ENCODE results near the gene SAE1.
A peak's percentile ranks its signal among the peaks of the same experiment; 100 is the strongest.
"Not testable (repeated sequence)": the region's sequence is repeated elsewhere in the genome, so short reads cannot be mapped to it uniquely, and the experiment has no call there.

SAE1 gene

GRCh38 chr19:47130589-47131227 is at the start of gene SAE1:
TSS of gene SAE1 (plus strand) at chr19:47130835. CDS start at chr19:47130931, 96 bp downstream.
- peak; percentile 98 for DNase-seq

- no peak for DNase-seq
Measured at GRCh38 chr19:47081095-47081494, 49.5 kb upstream of the SAE1 start.

- DNase-seq: no peak
Measured at GRCh38 chr19:47082493-47082892, 48.1 kb upstream of the SAE1 start.

GRCh38 chr19:47084879-47085439 is 45.7 kb upstream of the SAE1 start:
- DNase-seq: no peak

GRCh38 chr19:47086280-47086679 is 44.4 kb upstream of the SAE1 start:
- no peak for DNase-seq

GRCh38 chr19:47089767-47090350 is 40.8 kb upstream of the SAE1 start:
- no peak for DNase-seq

- DNase-seq: no peak
Measured at GRCh38 chr19:47093254-47093653, 37.4 kb upstream of the SAE1 start.

- DNase-seq: no peak
Measured at GRCh38 chr19:47093841-47094240, 36.8 kb upstream of the SAE1 start.

GRCh38 chr19:47094557-47095475 is 35.8 kb upstream of the SAE1 start:
- DNase-seq: no peak

- DNase-seq: no peak
Measured at GRCh38 chr19:47095476-47096099, 35.0 kb upstream of the SAE1 start.

GRCh38 chr19:47096100-47096704 is 34.4 kb upstream of the SAE1 start:
- no peak for DNase-seq

GRCh38 chr19:47096721-47097120 is 33.9 kb upstream of the SAE1 start:
- DNase-seq: no peak

GRCh38 chr19:47097396-47098201 is 33.0 kb upstream of the SAE1 start:
- no peak for DNase-seq

- DNase-seq: no peak
Measured at GRCh38 chr19:47098608-47099007, 32.0 kb upstream of the SAE1 start.

GRCh38 chr19:47099576-47100050 is 31.0 kb upstream of the SAE1 start:
- DNase-seq: no peak

- no peak for DNase-seq
Measured at GRCh38 chr19:47100290-47100689, 30.3 kb upstream of the SAE1 start.

GRCh38 chr19:47101116-47101515 is 29.5 kb upstream of the SAE1 start:
- DNase-seq: not testable (repeated sequence)

GRCh38 chr19:47102346-47103060 is 28.1 kb upstream of the SAE1 start:
- no peak for DNase-seq

GRCh38 chr19:47104680-47105079 is 26.0 kb upstream of the SAE1 start:
- no peak for DNase-seq

GRCh38 chr19:47105874-47106273 is 24.8 kb upstream of the SAE1 start:
- DNase-seq: no peak

- no peak for DNase-seq
Measured at GRCh38 chr19:47106821-47107201, 23.8 kb upstream of the SAE1 start.
